ENCODE data around the gene MED16. TPM values are rescaled to one million over a fixed set of nuclear protein-coding genes. Genes with fewer than 3 reads are reported as not detected.
"Not testable (repeated sequence)": the region's sequence is repeated elsewhere in the genome, so short reads cannot be mapped to it uniquely, and the experiment has no call there.

Gene MED16
- polyA plus RNA-seq, 4 donors: 39.0 to 107 (median 70.3) TPM

GRCh38 chr19:848386-848921, 44.5 kb downstream of the MED16 start:
- Histone ChIP-seq H3K27me3 (ENCODE audit: control insufficient read depth in 3 of 3, insufficient read depth in 3 of 3, low read length in 3 of 3) (peaks cover 8 to 84% (median 11%) of the 10 kb centered on the region in 3 donors), H3K9me3 (ENCODE audit: control insufficient read depth in 2 of 2, insufficient read depth in 1 of 2, low read depth in 1 of 2, low read length in 1 of 2) (no peaks in the 10 kb centered on the region), H3K27ac (ENCODE audit: low read depth in 1 of 3, low read length in 2 of 3) (peak overlapping the region in 1 of 3 donors; percentile 32), H3K4me1 (ENCODE audit: control insufficient read depth in 3 of 3, insufficient read depth in 2 of 3, low read depth in 1 of 3, low read length in 2 of 3) (peaks cover 0 to under 1% (median 0%) of the 10 kb centered on the region in 3 donors), H3K4me3 (ENCODE audit: low read depth in 1 of 3, low read length in 3 of 3) (no peak overlapping the region), H3K36me3 (ENCODE audit: control insufficient read depth in 3 of 3, insufficient read depth in 2 of 3, low read depth in 1 of 3, low read length in 3 of 3) (no peaks in the 10 kb centered on the region)
- FAIRE-seq: no peak
- DNase-seq: no peak
- WGBS, 3 donors: 30 to 45% (median 33%) methylated on average over 11 to 12 of the region's 12 CpGs

GRCh38 chr19:845707-846521, 47.1 kb downstream of the MED16 start:
- Histone ChIP-seq H3K27ac (ENCODE audit: low read depth in 1 of 3, low read length in 2 of 3) (no peak overlapping the region), H3K4me3 (ENCODE audit: low read depth in 1 of 3, low read length in 3 of 3) (no peak overlapping the region), H3K9me3 (ENCODE audit: control insufficient read depth in 2 of 2, insufficient read depth in 1 of 2, low read depth in 1 of 2, low read length in 1 of 2) (no peaks in the 10 kb centered on the region), H3K27me3 (ENCODE audit: control insufficient read depth in 3 of 3, insufficient read depth in 3 of 3, low read length in 3 of 3) (peaks cover 4 to 79% (median 10%) of the 10 kb centered on the region in 3 donors), H3K36me3 (ENCODE audit: control insufficient read depth in 3 of 3, insufficient read depth in 2 of 3, low read depth in 1 of 3, low read length in 3 of 3) (no peaks in the 10 kb centered on the region), H3K4me1 (ENCODE audit: control insufficient read depth in 3 of 3, insufficient read depth in 2 of 3, low read depth in 1 of 3, low read length in 2 of 3) (peaks cover 0 to 5% (median 0%) of the 10 kb centered on the region in 3 donors)
- no peak for DNase-seq
- WGBS, 3 donors: 57 to 72% (median 57%) methylated on average over 27 to 37 of the region's 37 CpGs
- no peak for FAIRE-seq

- no peak overlapping the region for H3K27ac ChIP-seq (ENCODE audit: low read depth in 1 of 3, low read length in 2 of 3)
- peaks cover 4 to 69% (median 10%) of the 10 kb centered on the region in 3 donors for H3K27me3 ChIP-seq (ENCODE audit: control insufficient read depth in 3 of 3, insufficient read depth in 3 of 3, low read length in 3 of 3)
- H3K9me3 ChIP-seq (ENCODE audit: control insufficient read depth in 2 of 2, insufficient read depth in 1 of 2, low read depth in 1 of 2, low read length in 1 of 2): no peaks in the 10 kb centered on the region
- H3K36me3 ChIP-seq (ENCODE audit: control insufficient read depth in 3 of 3, insufficient read depth in 2 of 3, low read depth in 1 of 3, low read length in 3 of 3): no peaks in the 10 kb centered on the region
- DNase-seq (no peak), FAIRE-seq (no peak)
- no peak overlapping the region for H3K4me3 ChIP-seq (ENCODE audit: low read depth in 1 of 3, low read length in 3 of 3)
- H3K4me1 ChIP-seq (ENCODE audit: control insufficient read depth in 3 of 3, insufficient read depth in 2 of 3, low read depth in 1 of 3, low read length in 2 of 3): peaks cover 0 to 5% (median 0%) of the 10 kb centered on the region in 3 donors
- 9 to 40% (median 16%) methylated on average over 10 to 11 of the region's 11 CpGs for WGBS, 3 donors
Observed at GRCh38 chr19:844546-844971, 48.4 kb downstream of the MED16 start.

GRCh38 chr19:843836-844545, 49.0 kb downstream of the MED16 start:
- no peaks in the 10 kb centered on the region for H3K36me3 ChIP-seq (ENCODE audit: control insufficient read depth in 3 of 3, insufficient read depth in 2 of 3, low read depth in 1 of 3, low read length in 3 of 3)
- no peak for FAIRE-seq
- H3K9me3 ChIP-seq (ENCODE audit: control insufficient read depth in 2 of 2, insufficient read depth in 1 of 2, low read depth in 1 of 2, low read length in 1 of 2): no peaks in the 10 kb centered on the region
- WGBS, 3 donors: 9 to 33% (median 10%) methylated on average over 24 to 69 of the region's 70 CpGs
- H3K4me3 ChIP-seq (ENCODE audit: low read depth in 1 of 3, low read length in 3 of 3): no peak overlapping the region
- peaks cover 0 to 5% (median 0%) of the 10 kb centered on the region in 3 donors for H3K4me1 ChIP-seq (ENCODE audit: control insufficient read depth in 3 of 3, insufficient read depth in 2 of 3, low read depth in 1 of 3, low read length in 2 of 3)
- H3K27me3 ChIP-seq (ENCODE audit: control insufficient read depth in 3 of 3, insufficient read depth in 3 of 3, low read length in 3 of 3): peaks cover 4 to 68% (median 10%) of the 10 kb centered on the region in 3 donors
- DNase-seq: no peak
- H3K27ac ChIP-seq (ENCODE audit: low read depth in 1 of 3, low read length in 2 of 3): no peak overlapping the region

GRCh38 chr19:843180-843835, 49.7 kb downstream of the MED16 start:
- FAIRE-seq (no peak), DNase-seq (no peak)
- Histone ChIP-seq H3K36me3 (ENCODE audit: control insufficient read depth in 3 of 3, insufficient read depth in 2 of 3, low read depth in 1 of 3, low read length in 3 of 3) (no peaks in the 10 kb centered on the region), H3K4me1 (ENCODE audit: control insufficient read depth in 3 of 3, insufficient read depth in 2 of 3, low read depth in 1 of 3, low read length in 2 of 3) (peaks cover 0 to 5% (median 0%) of the 10 kb centered on the region in 3 donors), H3K9me3 (ENCODE audit: control insufficient read depth in 2 of 2, insufficient read depth in 1 of 2, low read depth in 1 of 2, low read length in 1 of 2) (no peaks in the 10 kb centered on the region), H3K4me3 (ENCODE audit: low read depth in 1 of 3, low read length in 3 of 3) (no peak overlapping the region), H3K27ac (ENCODE audit: low read depth in 1 of 3, low read length in 2 of 3) (no peak overlapping the region), H3K27me3 (ENCODE audit: control insufficient read depth in 3 of 3, insufficient read depth in 3 of 3, low read length in 3 of 3) (peaks cover 4 to 66% (median 10%) of the 10 kb centered on the region in 3 donors)
- WGBS, 3 donors: 2 to 4% (median 3%) methylated on average over 35 to 46 of the region's 46 CpGs

- H3K4me3 ChIP-seq (ENCODE audit: low read depth in 1 of 3, low read length in 3 of 3); H3K36me3 ChIP-seq (ENCODE audit: control insufficient read depth in 3 of 3, insufficient read depth in 2 of 3, low read depth in 1 of 3, low read length in 3 of 3); H3K4me1 ChIP-seq (ENCODE audit: control insufficient read depth in 3 of 3, insufficient read depth in 2 of 3, low read depth in 1 of 3, low read length in 2 of 3); FAIRE-seq; H3K9me3 ChIP-seq (ENCODE audit: control insufficient read depth in 2 of 2, insufficient read depth in 1 of 2, low read depth in 1 of 2, low read length in 1 of 2); H3K27ac ChIP-seq (ENCODE audit: low read depth in 1 of 3, low read length in 2 of 3); DNase-seq: not testable (repeated sequence)
- whole genome bisulfite sequencing, 3 donors: 68 to 79% (median 72%) methylated on average over 7 of the region's 7 CpGs
- H3K27me3 ChIP-seq (ENCODE audit: control insufficient read depth in 3 of 3, insufficient read depth in 3 of 3, low read length in 3 of 3): peaks cover 4 to 61% (median 10%) of the 10 kb centered on the region in 3 donors
Observed at GRCh38 chr19:842802-843179, 50.2 kb downstream of the MED16 start.

- DNase-seq: no peak
Observed at GRCh38 chr19:840519-841206, 52.3 kb downstream of the MED16 start, which contains the start of gene PRTN3. Gene PRTN3 (plus strand): TSS chr19:840999. CDS start chr19:841009, 10 bp downstream.

More at GRCh38 chr19:840519-841206, 52.3 kb downstream of the MED16 start, which contains the start of gene PRTN3:
- Histone ChIP-seq H3K4me3 (ENCODE audit: low read depth in 1 of 3, low read length in 3 of 3) (no peak within 1 kb of the TSS), H3K9me3 (ENCODE audit: control insufficient read depth in 2 of 2, insufficient read depth in 1 of 2, low read depth in 1 of 2, low read length in 1 of 2) (no peaks in the 10 kb centered on the region), H3K36me3 (ENCODE audit: control insufficient read depth in 3 of 3, insufficient read depth in 2 of 3, low read depth in 1 of 3, low read length in 3 of 3) (no peaks in the 10 kb centered on the region), H3K27ac (ENCODE audit: low read depth in 1 of 3, low read length in 2 of 3) (no peak within 1 kb of the TSS), H3K27me3 (ENCODE audit: control insufficient read depth in 3 of 3, insufficient read depth in 3 of 3, low read length in 3 of 3) (peaks cover 5 to 53% (median 13%) of the 10 kb centered on the region in 3 donors), H3K4me1 (ENCODE audit: control insufficient read depth in 3 of 3, insufficient read depth in 2 of 3, low read depth in 1 of 3, low read length in 2 of 3) (peaks cover 0 to 5% (median 0%) of the 10 kb centered on the region in 3 donors)
- 43 to 67% (median 43%) methylated on average over 23 to 24 of the region's 24 CpGs for WGBS, 3 donors
- FAIRE-seq: no peak

All from small intestine (tissue), 7 donors.